ENCODE results near the gene VSTM2B.
A peak's percentile ranks its signal among the peaks of the same experiment; 100 is the strongest.

The VSTM2B gene

GRCh38 chr19:29524912-29525831 is 622 bp upstream of the VSTM2B start:
- Histone ChIP-seq H3K4me3 (ENCODE audit: low read depth, low read length) (no peak overlapping the region), H3K9ac (no peak overlapping the region), H3K27ac (no peak overlapping the region), H3K4me2 (ENCODE audit: low read length) (no peak overlapping the region), H3K9me3 (ENCODE audit: control insufficient read depth, low read length) (no peaks in the 10 kb centered on the region), H2AFZ (no peak overlapping the region), H3K27me3 (ENCODE audit: control insufficient read depth, insufficient read depth, low read length) (peaks cover 3% of the 10 kb centered on the region), H3K4me1 (peaks cover 6% of the 10 kb centered on the region), H3K36me3 (ENCODE audit: control insufficient read depth, insufficient read depth, low read length) (no peaks in the 10 kb centered on the region), H3K79me2 (no peaks in the 10 kb centered on the region)
- TF ChIP-seq CTCF (IDR thresholded peaks at IDR 0.05) = no peak

GRCh38 chr19:29526730-29527499 is 1.1 kb downstream of the VSTM2B start:
- Histone ChIP-seq H3K27me3 (ENCODE audit: control insufficient read depth, insufficient read depth, low read length) (peaks cover 3% of the 10 kb centered on the region), H3K79me2 (no peaks in the 10 kb centered on the region), H3K4me3 (ENCODE audit: low read depth, low read length) (no peak overlapping the region)

GRCh38 chr19:29527500-29528328 is 1.9 kb downstream of the VSTM2B start:
- Histone ChIP-seq H3K79me2 (no peaks in the 10 kb centered on the region), H3K9me3 (ENCODE audit: control insufficient read depth, low read length) (no peaks in the 10 kb centered on the region), H3K27me3 (ENCODE audit: control insufficient read depth, insufficient read depth, low read length) (peaks cover 3% of the 10 kb centered on the region), H3K9ac (no peak overlapping the region), H3K27ac (no peak overlapping the region), H3K4me1 (peaks cover 8% of the 10 kb centered on the region), H3K4me3 (ENCODE audit: low read depth, low read length) (no peak overlapping the region), H3K36me3 (ENCODE audit: control insufficient read depth, insufficient read depth, low read length) (no peaks in the 10 kb centered on the region), H3K4me2 (ENCODE audit: low read length) (peak overlapping the region; percentile 62), H2AFZ (peak overlapping the region; percentile 61)
- no peak for TF ChIP-seq CTCF (IDR thresholded peaks at IDR 0.05)

More at GRCh38 chr19:29526730-29527499, 1.1 kb downstream of the VSTM2B start:
- no peak overlapping the region for H3K27ac ChIP-seq
- H3K4me1 ChIP-seq = peaks cover 8% of the 10 kb centered on the region
- no peaks in the 10 kb centered on the region for H3K9me3 ChIP-seq (ENCODE audit: control insufficient read depth, low read length)
- H2AFZ ChIP-seq = no peak overlapping the region
- no peaks in the 10 kb centered on the region for H3K36me3 ChIP-seq (ENCODE audit: control insufficient read depth, insufficient read depth, low read length)
- TF ChIP-seq CTCF (IDR thresholded peaks at IDR 0.05) = no peak
- peak overlapping the region; percentile 26 for H3K4me2 ChIP-seq (ENCODE audit: low read length)
- no peak overlapping the region for H3K9ac ChIP-seq

- peak; percentile 77 for TF ChIP-seq CTCF (IDR thresholded peaks at IDR 0.05)
- H3K4me3 ChIP-seq (ENCODE audit: low read depth, low read length) = no peak overlapping the region
- H3K27me3 ChIP-seq (ENCODE audit: control insufficient read depth, insufficient read depth, low read length) = peaks cover 3% of the 10 kb centered on the region
- H3K79me2 ChIP-seq = no peaks in the 10 kb centered on the region
- H3K4me1 ChIP-seq = peaks cover 8% of the 10 kb centered on the region
- no peak overlapping the region for H3K9ac ChIP-seq
- no peaks in the 10 kb centered on the region for H3K9me3 ChIP-seq (ENCODE audit: control insufficient read depth, low read length)
- no peak overlapping the region for H3K27ac ChIP-seq
- H3K36me3 ChIP-seq (ENCODE audit: control insufficient read depth, insufficient read depth, low read length) = no peaks in the 10 kb centered on the region
- H3K4me2 ChIP-seq (ENCODE audit: low read length) = peak overlapping the region; percentile 62
- peak overlapping the region; percentile 61 for H2AFZ ChIP-seq
Observed at GRCh38 chr19:29528350-29528945, 2.7 kb downstream of the VSTM2B start.
